Measurements from ENCODE around the gene TECRL. TPM values are rescaled to one million over a fixed set of nuclear protein-coding genes. Genes with fewer than 3 reads are reported as not detected.
A peak's percentile ranks its signal among the peaks of the same experiment; 100 is the strongest.

Gene TECRL
- total and polyA plus RNA-seq, 10 of the 15 experiments (the other 5 are each of a cell fraction or from before 2014, with no cell fraction given): 0.10 TPM; not detected in 9

DNA sequence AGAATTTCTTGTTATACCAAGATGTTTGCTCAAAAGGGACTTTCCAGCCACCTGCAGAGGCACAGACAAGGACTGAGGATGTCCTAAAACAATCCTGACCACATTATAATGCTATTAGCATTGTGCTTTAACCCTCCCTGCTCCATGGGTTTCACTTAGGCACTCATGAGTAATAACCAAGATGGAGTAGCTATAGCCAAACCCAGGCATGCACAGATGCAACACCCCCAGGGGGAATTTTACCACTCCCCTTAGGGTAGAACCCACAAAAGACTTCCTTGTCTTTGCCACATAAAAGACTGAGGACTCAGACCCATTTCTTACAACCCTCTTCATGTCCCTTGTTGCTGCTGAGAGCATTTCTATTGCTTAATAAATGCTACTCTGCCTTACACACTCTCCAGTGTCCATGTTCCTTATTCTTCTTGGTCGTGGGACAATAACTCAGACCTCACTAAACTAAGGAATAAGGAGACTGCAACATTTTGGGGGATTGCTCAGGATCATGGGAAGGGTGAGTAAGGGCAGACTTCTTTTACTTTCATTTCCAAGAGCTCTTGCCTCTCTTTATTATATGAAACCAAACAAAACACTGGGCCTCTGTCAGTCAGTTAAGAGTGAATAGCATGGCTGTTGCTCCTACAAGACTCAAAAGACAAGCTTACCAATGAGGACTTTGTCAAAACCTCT, 103.5 kb downstream of the TECRL start (continued):
- TF ChIP-seq, protein P1, sequence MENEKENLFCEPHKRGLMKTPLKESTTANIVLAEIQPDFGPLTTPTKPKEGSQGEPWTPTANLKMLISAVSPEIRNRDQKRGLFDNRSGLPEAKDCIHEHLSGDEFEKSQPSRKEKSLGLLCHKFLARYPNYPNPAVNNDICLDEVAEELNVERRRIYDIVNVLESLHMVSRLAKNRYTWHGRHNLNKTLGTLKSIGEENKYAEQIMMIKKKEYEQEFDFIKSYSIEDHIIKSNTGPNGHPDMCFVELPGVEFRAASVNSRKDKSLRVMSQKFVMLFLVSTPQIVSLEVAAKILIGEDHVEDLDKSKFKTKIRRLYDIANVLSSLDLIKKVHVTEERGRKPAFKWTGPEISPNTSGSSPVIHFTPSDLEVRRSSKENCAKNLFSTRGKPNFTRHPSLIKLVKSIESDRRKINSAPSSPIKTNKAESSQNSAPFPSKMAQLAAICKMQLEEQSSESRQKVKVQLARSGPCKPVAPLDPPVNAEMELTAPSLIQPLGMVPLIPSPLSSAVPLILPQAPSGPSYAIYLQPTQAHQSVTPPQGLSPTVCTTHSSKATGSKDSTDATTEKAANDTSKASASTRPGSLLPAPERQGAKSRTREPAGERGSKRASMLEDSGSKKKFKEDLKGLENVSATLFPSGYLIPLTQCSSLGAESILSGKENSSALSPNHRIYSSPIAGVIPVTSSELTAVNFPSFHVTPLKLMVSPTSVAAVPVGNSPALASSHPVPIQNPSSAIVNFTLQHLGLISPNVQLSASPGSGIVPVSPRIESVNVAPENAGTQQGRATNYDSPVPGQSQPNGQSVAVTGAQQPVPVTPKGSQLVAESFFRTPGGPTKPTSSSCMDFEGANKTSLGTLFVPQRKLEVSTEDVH (IDR thresholded peaks at IDR 0.05; ENCODE audit: low read depth, partially characterized antibody): no peak
- TF ChIP-seq SRF (IDR thresholded peaks at IDR 0.05; ENCODE audit: low read depth in 2 of 2, low read length in 2 of 2): no peak
- TF ChIP-seq TAF1 (IDR thresholded peaks at IDR 0.05; ENCODE audit: borderline replicate concordance, low read depth, low read length): no peak
- no peak for TF ChIP-seq RAD21 (IDR thresholded peaks at IDR 0.05; ENCODE audit: insufficient read depth, low read depth, low read length)
- TF ChIP-seq JUNB (IDR thresholded peaks at IDR 0.05): no peak
- TF ChIP-seq ETV6 (conservative IDR thresholded peaks at IDR 0.05 in 1 of 2, IDR thresholded peaks at IDR 0.05 in 1 of 2; ENCODE audit: borderline replicate concordance in 1 of 2, low read depth in 1 of 2): no peak
- TF ChIP-seq SMAD5 (IDR thresholded peaks at IDR 0.05; ENCODE audit: low read depth): no peak
- TF ChIP-seq, protein P2, sequence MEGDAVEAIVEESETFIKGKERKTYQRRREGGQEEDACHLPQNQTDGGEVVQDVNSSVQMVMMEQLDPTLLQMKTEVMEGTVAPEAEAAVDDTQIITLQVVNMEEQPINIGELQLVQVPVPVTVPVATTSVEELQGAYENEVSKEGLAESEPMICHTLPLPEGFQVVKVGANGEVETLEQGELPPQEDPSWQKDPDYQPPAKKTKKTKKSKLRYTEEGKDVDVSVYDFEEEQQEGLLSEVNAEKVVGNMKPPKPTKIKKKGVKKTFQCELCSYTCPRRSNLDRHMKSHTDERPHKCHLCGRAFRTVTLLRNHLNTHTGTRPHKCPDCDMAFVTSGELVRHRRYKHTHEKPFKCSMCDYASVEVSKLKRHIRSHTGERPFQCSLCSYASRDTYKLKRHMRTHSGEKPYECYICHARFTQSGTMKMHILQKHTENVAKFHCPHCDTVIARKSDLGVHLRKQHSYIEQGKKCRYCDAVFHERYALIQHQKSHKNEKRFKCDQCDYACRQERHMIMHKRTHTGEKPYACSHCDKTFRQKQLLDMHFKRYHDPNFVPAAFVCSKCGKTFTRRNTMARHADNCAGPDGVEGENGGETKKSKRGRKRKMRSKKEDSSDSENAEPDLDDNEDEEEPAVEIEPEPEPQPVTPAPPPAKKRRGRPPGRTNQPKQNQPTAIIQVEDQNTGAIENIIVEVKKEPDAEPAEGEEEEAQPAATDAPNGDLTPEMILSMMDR (IDR thresholded peaks at IDR 0.05 in 2 of 3, conservative IDR thresholded peaks at IDR 0.05 in 1 of 3; ENCODE audit: control insufficient read depth in 2 of 3, extremely low read depth in 1 of 3, insufficient read depth in 1 of 3, low read depth in 3 of 3, low read length in 3 of 3): no peak
- no peak for TF ChIP-seq JUND (IDR thresholded peaks at IDR 0.05; ENCODE audit: low read depth, low read length)
- TF ChIP-seq RFX5 (IDR thresholded peaks at IDR 0.05; ENCODE audit: low read depth, low read length): no peak
- TF ChIP-seq CEBPB (IDR thresholded peaks at IDR 0.05; ENCODE audit: borderline replicate concordance in 1 of 2, low read depth in 2 of 2, low read length in 2 of 2): no peak
- TF ChIP-seq POLR2AphosphoS5 (IDR thresholded peaks at IDR 0.05; ENCODE audit: low read length): no peak
- no peak for TF ChIP-seq RBBP5 (conservative IDR thresholded peaks at IDR 0.05)
- TF ChIP-seq RCOR1 (conservative IDR thresholded peaks at IDR 0.05; ENCODE audit: low read depth, low read length): no peak
- TF ChIP-seq, protein P3, sequence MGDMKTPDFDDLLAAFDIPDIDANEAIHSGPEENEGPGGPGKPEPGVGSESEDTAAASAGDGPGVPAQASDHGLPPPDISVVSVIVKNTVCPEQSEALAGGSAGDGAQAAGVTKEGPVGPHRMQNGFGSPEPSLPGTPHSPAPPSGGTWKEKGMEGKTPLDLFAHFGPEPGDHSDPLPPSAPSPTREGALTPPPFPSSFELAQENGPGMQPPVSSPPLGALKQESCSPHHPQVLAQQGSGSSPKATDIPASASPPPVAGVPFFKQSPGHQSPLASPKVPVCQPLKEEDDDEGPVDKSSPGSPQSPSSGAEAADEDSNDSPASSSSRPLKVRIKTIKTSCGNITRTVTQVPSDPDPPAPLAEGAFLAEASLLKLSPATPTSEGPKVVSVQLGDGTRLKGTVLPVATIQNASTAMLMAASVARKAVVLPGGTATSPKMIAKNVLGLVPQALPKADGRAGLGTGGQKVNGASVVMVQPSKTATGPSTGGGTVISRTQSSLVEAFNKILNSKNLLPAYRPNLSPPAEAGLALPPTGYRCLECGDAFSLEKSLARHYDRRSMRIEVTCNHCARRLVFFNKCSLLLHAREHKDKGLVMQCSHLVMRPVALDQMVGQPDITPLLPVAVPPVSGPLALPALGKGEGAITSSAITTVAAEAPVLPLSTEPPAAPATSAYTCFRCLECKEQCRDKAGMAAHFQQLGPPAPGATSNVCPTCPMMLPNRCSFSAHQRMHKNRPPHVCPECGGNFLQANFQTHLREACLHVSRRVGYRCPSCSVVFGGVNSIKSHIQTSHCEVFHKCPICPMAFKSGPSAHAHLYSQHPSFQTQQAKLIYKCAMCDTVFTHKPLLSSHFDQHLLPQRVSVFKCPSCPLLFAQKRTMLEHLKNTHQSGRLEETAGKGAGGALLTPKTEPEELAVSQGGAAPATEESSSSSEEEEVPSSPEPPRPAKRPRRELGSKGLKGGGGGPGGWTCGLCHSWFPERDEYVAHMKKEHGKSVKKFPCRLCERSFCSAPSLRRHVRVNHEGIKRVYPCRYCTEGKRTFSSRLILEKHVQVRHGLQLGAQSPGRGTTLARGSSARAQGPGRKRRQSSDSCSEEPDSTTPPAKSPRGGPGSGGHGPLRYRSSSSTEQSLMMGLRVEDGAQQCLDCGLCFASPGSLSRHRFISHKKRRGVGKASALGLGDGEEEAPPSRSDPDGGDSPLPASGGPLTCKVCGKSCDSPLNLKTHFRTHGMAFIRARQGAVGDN (IDR thresholded peaks at IDR 0.05): peak; percentile 79
- TF ChIP-seq SMARCA5 (IDR thresholded peaks at IDR 0.05): no peak
- no peak for TF ChIP-seq ZNF217 (IDR thresholded peaks at IDR 0.05)
- TF ChIP-seq, protein P4, sequence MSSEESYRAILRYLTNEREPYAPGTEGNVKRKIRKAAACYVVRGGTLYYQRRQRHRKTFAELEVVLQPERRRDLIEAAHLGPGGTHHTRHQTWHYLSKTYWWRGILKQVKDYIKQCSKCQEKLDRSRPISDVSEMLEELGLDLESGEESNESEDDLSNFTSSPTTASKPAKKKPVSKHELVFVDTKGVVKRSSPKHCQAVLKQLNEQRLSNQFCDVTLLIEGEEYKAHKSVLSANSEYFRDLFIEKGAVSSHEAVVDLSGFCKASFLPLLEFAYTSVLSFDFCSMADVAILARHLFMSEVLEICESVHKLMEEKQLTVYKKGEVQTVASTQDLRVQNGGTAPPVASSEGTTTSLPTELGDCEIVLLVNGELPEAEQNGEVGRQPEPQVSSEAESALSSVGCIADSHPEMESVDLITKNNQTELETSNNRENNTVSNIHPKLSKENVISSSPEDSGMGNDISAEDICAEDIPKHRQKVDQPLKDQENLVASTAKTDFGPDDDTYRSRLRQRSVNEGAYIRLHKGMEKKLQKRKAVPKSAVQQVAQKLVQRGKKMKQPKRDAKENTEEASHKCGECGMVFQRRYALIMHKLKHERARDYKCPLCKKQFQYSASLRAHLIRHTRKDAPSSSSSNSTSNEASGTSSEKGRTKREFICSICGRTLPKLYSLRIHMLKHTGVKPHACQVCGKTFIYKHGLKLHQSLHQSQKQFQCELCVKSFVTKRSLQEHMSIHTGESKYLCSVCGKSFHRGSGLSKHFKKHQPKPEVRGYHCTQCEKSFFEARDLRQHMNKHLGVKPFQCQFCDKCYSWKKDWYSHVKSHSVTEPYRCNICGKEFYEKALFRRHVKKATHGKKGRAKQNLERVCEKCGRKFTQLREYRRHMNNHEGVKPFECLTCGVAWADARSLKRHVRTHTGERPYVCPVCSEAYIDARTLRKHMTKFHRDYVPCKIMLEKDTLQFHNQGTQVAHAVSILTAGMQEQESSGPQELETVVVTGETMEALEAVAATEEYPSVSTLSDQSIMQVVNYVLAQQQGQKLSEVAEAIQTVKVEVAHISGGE (CRISPR knock-in tag; IDR thresholded peaks at IDR 0.05): no peak
